ENCODE data around the gene DEGS2.

GRCh38 chr14:100203962-100204834 lies 44.8 kb upstream of the DEGS2 start:
- TF ChIP-seq EZH2 (IDR thresholded peaks at IDR 0.05; ENCODE audit: insufficient read depth, poor library complexity, severe bottlenecking): no peak
- no peak for TF ChIP-seq EZH2phosphoT487 (IDR thresholded peaks at IDR 0.05; ENCODE audit: insufficient read depth, low read depth)
